ENCODE measurements around the gene EDRF1. TPM values are rescaled to one million over a fixed set of nuclear protein-coding genes. Genes with fewer than 3 reads are reported as not detected.
"Not testable (repeated sequence)": the region's sequence is repeated elsewhere in the genome, so short reads cannot be mapped to it uniquely, and the experiment has no call there.

Gene EDRF1
- total RNA-seq, 1 donor from 2014 or later = 43.4 TPM

DNA sequence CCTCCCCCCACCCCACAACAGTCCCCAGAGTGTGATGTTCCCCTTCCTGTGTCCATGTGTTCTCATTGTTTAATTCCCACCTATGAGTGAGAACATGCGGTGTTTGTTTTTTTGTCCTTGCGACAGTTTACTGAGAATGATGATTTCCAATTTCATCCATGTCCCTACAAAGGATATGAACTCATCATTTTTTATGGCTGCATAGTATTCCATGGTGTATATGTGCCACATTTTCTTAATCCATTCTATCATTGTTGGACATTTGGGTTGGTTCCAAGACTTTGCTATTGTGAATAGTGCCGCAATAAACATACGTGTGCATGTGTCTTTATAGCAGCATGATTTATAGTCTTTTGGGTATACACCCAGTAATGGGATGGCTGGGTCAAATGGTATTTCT is 4.8 kb upstream of the EDRF1 start:
- not testable (repeated sequence) for H3K36me3 Mint-ChIP-seq (ENCODE audit: low read depth); H3K4me1 Mint-ChIP-seq (ENCODE audit: low read depth); DNase-seq (ENCODE audit: low spot score); H3K9me3 Mint-ChIP-seq; H3K27ac Mint-ChIP-seq; H3K4me3 Mint-ChIP-seq; H3K27me3 Mint-ChIP-seq (ENCODE audit: insufficient read depth)
- intact Hi-C loops (cut with micrococcal nuclease) = loop anchor here (5.0 kb wide), 1 partner anchor 922 kb away; the partner anchor contains the start of gene EEF1AKMT2

DNA sequence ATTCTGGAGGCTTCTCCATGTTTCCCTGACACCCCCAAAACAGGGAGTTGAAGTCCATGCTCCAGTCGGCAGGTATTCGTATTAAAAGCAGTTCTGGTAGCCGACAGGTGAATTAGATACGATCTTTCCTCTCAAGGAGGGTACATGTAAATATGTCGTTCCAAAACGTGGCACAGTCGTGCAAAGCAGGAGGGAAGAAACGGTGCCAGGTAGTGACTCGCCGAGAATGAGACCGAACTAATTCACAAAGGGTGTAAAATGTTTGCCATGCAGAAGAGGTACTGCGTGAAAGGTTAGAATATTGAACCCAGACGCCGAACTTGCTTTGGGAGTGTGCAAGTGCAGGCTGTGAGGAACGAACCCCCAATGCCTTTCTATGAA is 483 bp downstream of the EDRF1 start:
- Mint-ChIP-seq H3K36me3 (ENCODE audit: low read depth) (peaks cover 33% of the 10 kb centered on the region), H3K4me1 (ENCODE audit: low read depth) (peaks cover 21% of the 10 kb centered on the region), H3K4me3 (peak overlapping the region; percentile 98), H3K27me3 (ENCODE audit: insufficient read depth) (no peaks in the 10 kb centered on the region), H3K27ac (peak overlapping the region; percentile 98), H3K9me3 (peaks cover 3% of the 10 kb centered on the region)
- DNase-seq (ENCODE audit: low spot score) = no peak
- intact Hi-C loops (cut with micrococcal nuclease) = loop anchor here (5.0 kb wide), 1 partner anchor 37 kb away; no protein-coding TSS in a partner anchor

- Mint-ChIP-seq H3K27ac (no peak overlapping the region), H3K4me3 (peak overlapping the region; percentile 98), H3K9me3 (peaks cover 3% of the 10 kb centered on the region), H3K36me3 (ENCODE audit: low read depth) (peaks cover 40% of the 10 kb centered on the region), H3K4me1 (ENCODE audit: low read depth) (peaks cover 21% of the 10 kb centered on the region), H3K27me3 (ENCODE audit: insufficient read depth) (no peaks in the 10 kb centered on the region)
- intact Hi-C loops (cut with micrococcal nuclease) = loop anchor here (5.0 kb wide), 1 partner anchor 36 kb away; no protein-coding TSS in a partner anchor
- no peak for DNase-seq (ENCODE audit: low spot score)
These were observed 1.5 kb downstream of the EDRF1 start for GRCh38 chr10:125721035-125721434.

GRCh38 chr10:125722811-125723210 is 3.3 kb downstream of the EDRF1 start:
- intact Hi-C loops (cut with micrococcal nuclease) = loop anchor here (5.0 kb wide), 1 partner anchor 34 kb away; no protein-coding TSS in a partner anchor
- H3K27ac Mint-ChIP-seq = peak overlapping the region; percentile 24
- DNase-seq (ENCODE audit: low spot score) = no peak
- peaks cover 21% of the 10 kb centered on the region for H3K4me1 Mint-ChIP-seq (ENCODE audit: low read depth)
- H3K36me3 Mint-ChIP-seq (ENCODE audit: low read depth) = peaks cover 49% of the 10 kb centered on the region
- H3K27me3 Mint-ChIP-seq (ENCODE audit: insufficient read depth) = no peaks in the 10 kb centered on the region
- H3K4me3 Mint-ChIP-seq = no peak overlapping the region
- no peaks in the 10 kb centered on the region for H3K9me3 Mint-ChIP-seq

DNA sequence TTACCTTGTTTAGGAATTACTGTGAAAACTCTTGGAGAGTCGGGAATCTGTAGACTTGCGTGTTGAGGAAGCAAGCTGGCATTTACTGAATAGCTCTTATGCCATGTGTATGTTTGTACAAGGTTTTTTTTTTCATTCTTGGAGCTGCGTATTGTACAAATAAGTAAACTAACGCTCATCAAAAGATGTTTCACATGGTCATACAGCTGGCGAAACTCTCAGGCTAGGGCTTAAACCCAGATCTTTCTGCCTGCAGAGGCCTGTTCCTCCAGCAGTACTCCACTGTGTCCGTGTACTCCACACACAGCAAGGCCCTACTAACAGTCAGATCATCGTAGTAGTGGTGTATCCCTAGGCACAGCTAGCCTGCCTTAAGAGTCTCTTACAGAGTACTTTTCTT is 7.4 kb downstream of the EDRF1 start:
- DNase-seq (ENCODE audit: low spot score) = no peak
- Mint-ChIP-seq H3K27me3 (ENCODE audit: insufficient read depth) (no peaks in the 10 kb centered on the region), H3K9me3 (no peaks in the 10 kb centered on the region), H3K4me3 (no peak overlapping the region), H3K36me3 (ENCODE audit: low read depth) (peaks cover 57% of the 10 kb centered on the region), H3K27ac (no peak overlapping the region), H3K4me1 (ENCODE audit: low read depth) (peaks cover 9% of the 10 kb centered on the region)
- intact Hi-C loops (cut with micrococcal nuclease) = no loop called here

DNA sequence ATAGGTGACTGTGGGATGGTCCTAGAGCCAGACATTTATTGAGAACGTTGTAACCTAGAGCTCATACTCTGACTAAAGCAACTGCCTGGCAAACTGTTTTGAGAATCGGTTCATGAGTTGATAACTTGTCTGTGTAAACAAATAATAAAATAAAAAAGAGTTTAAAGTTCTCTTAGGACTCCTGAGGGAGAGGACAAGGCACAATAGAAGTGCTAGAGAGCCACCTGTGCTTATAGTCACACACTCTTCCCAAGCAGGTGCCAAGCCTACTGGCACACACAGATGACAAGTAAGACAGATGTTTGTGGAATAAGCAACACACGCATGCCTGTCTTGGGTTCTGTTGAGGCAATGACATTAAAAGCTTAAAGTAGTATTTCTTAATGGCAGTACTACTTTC is 7.9 kb downstream of the EDRF1 start:
- Mint-ChIP-seq H3K4me3 (no peak overlapping the region), H3K4me1 (ENCODE audit: low read depth) (peaks cover 11% of the 10 kb centered on the region), H3K36me3 (ENCODE audit: low read depth) (peaks cover 57% of the 10 kb centered on the region), H3K27ac (no peak overlapping the region), H3K9me3 (no peaks in the 10 kb centered on the region), H3K27me3 (ENCODE audit: insufficient read depth) (no peaks in the 10 kb centered on the region)
- intact Hi-C loops (cut with micrococcal nuclease) = no loop called here
- no peak for DNase-seq (ENCODE audit: low spot score)

GRCh38 chr10:125734148-125734547 is 14.6 kb downstream of the EDRF1 start:
- no peak overlapping the region for H3K27ac Mint-ChIP-seq
- H3K27me3 Mint-ChIP-seq (ENCODE audit: insufficient read depth) = no peaks in the 10 kb centered on the region
- H3K4me3 Mint-ChIP-seq = no peak overlapping the region
- H3K36me3 Mint-ChIP-seq (ENCODE audit: low read depth) = peaks cover 69% of the 10 kb centered on the region
- DNase-seq (ENCODE audit: low spot score) = no peak
- no peaks in the 10 kb centered on the region for H3K9me3 Mint-ChIP-seq
- peaks cover 7% of the 10 kb centered on the region for H3K4me1 Mint-ChIP-seq (ENCODE audit: low read depth)
- intact Hi-C loops (cut with micrococcal nuclease) = no loop called here

GRCh38 chr10:125734823-125735222 is 15.3 kb downstream of the EDRF1 start:
- no peak overlapping the region for H3K4me3 Mint-ChIP-seq
- intact Hi-C loops (cut with micrococcal nuclease) = no loop called here
- no peak overlapping the region for H3K27ac Mint-ChIP-seq
- H3K27me3 Mint-ChIP-seq (ENCODE audit: insufficient read depth) = no peaks in the 10 kb centered on the region
- peaks cover 7% of the 10 kb centered on the region for H3K4me1 Mint-ChIP-seq (ENCODE audit: low read depth)
- DNase-seq (ENCODE audit: low spot score) = no peak
- H3K9me3 Mint-ChIP-seq = no peaks in the 10 kb centered on the region
- H3K36me3 Mint-ChIP-seq (ENCODE audit: low read depth) = peaks cover 74% of the 10 kb centered on the region

DNA sequence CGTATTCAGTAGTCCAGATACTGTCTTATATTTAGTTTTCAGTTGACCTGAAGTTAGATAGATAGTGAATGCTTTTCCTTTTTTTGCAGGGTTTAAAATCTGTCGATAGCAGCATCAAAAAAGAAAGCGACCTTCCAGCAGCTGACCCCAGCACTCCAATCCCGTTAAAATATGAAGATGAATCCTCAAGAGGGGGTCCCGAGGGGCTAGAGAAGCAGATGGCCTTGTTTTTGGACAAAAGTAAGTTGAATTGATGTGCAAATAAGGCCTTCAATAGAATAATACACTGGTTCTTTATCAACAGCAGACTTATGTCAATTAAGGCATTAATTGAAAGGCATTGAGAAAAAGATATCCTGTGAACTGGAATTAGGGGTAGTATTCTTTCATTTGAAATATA is 18.7 kb downstream of the EDRF1 start:
- no peak overlapping the region for H3K4me3 Mint-ChIP-seq
- intact Hi-C loops (cut with micrococcal nuclease) = no loop called here
- H3K27me3 Mint-ChIP-seq (ENCODE audit: insufficient read depth) = no peaks in the 10 kb centered on the region
- peaks cover 65% of the 10 kb centered on the region for H3K36me3 Mint-ChIP-seq (ENCODE audit: low read depth)
- H3K4me1 Mint-ChIP-seq (ENCODE audit: low read depth) = no peaks in the 10 kb centered on the region
- no peak for DNase-seq (ENCODE audit: low spot score)
- H3K9me3 Mint-ChIP-seq = no peaks in the 10 kb centered on the region
- no peak overlapping the region for H3K27ac Mint-ChIP-seq

GRCh38 chr10:125739994-125740679 is 20.6 kb downstream of the EDRF1 start:
- H3K4me1 Mint-ChIP-seq (ENCODE audit: low read depth) = no peaks in the 10 kb centered on the region
- H3K27me3 Mint-ChIP-seq (ENCODE audit: insufficient read depth) = no peaks in the 10 kb centered on the region
- H3K4me3 Mint-ChIP-seq = no peak overlapping the region
- H3K9me3 Mint-ChIP-seq = no peaks in the 10 kb centered on the region
- no peak for DNase-seq (ENCODE audit: low spot score)
- peaks cover 67% of the 10 kb centered on the region for H3K36me3 Mint-ChIP-seq (ENCODE audit: low read depth)
- H3K27ac Mint-ChIP-seq = no peak overlapping the region
- intact Hi-C loops (cut with micrococcal nuclease) = no loop called here

DNA sequence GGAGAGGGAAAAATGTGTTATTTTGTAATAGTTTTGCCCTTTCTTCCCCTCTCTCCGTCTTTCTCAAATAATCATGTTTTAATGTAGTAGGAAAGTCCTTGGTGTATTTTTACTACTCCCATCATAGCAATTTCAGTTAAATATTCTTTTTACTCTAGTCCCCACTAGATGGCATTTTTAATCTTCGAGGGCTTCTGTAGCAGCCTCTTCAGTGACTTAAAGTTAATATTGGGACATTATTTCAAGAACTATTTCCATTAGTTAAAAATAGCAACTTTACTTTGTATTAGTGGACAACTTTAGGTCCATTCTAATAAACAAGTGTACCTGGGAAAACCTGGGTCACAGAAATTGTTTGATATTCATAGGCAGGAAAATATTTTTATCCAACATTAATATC is 23.0 kb downstream of the EDRF1 start:
- Mint-ChIP-seq H3K4me1 (ENCODE audit: low read depth) (peaks cover 11% of the 10 kb centered on the region), H3K4me3 (no peak overlapping the region), H3K27ac (no peak overlapping the region), H3K27me3 (ENCODE audit: insufficient read depth) (no peaks in the 10 kb centered on the region), H3K36me3 (ENCODE audit: low read depth) (peaks cover 65% of the 10 kb centered on the region), H3K9me3 (no peaks in the 10 kb centered on the region)
- DNase-seq (ENCODE audit: low spot score) = no peak
- intact Hi-C loops (cut with micrococcal nuclease) = no loop called here

- no peak overlapping the region for H3K27ac Mint-ChIP-seq
- intact Hi-C loops (cut with micrococcal nuclease) = no loop called here
- DNase-seq (ENCODE audit: low spot score) = no peak
- H3K4me1 Mint-ChIP-seq (ENCODE audit: low read depth) = peaks cover 11% of the 10 kb centered on the region
- no peaks in the 10 kb centered on the region for H3K27me3 Mint-ChIP-seq (ENCODE audit: insufficient read depth)
- H3K9me3 Mint-ChIP-seq = no peaks in the 10 kb centered on the region
- H3K4me3 Mint-ChIP-seq = no peak overlapping the region
- peaks cover 60% of the 10 kb centered on the region for H3K36me3 Mint-ChIP-seq (ENCODE audit: low read depth)
These were observed 25.4 kb downstream of the EDRF1 start for GRCh38 chr10:125744909-125745308.

DNA sequence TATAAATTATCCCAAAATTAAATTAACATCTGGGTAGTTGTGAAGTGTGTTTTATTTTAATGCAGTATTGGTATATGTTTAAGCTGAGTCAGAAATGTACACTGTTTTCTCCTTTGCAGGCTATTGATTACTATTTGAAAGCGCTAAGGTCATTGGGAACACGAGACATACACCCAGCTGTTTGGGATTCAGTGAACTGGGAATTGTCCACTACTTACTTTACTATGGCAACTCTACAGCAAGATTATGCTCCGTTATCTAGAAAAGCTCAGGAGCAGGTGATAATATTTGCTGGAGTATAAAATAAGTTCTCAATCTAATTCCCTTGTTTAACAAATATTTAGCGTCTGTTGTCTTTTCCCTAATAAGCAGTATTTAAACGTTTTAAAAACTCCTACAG is 27.9 kb downstream of the EDRF1 start:
- H3K4me1 Mint-ChIP-seq (ENCODE audit: low read depth) = peaks cover 11% of the 10 kb centered on the region
- no peaks in the 10 kb centered on the region for H3K9me3 Mint-ChIP-seq
- H3K27me3 Mint-ChIP-seq (ENCODE audit: insufficient read depth) = no peaks in the 10 kb centered on the region
- H3K36me3 Mint-ChIP-seq (ENCODE audit: low read depth) = peaks cover 47% of the 10 kb centered on the region
- no peak for DNase-seq (ENCODE audit: low spot score)
- H3K27ac Mint-ChIP-seq = no peak overlapping the region
- intact Hi-C loops (cut with micrococcal nuclease) = no loop called here
- no peak overlapping the region for H3K4me3 Mint-ChIP-seq

DNA sequence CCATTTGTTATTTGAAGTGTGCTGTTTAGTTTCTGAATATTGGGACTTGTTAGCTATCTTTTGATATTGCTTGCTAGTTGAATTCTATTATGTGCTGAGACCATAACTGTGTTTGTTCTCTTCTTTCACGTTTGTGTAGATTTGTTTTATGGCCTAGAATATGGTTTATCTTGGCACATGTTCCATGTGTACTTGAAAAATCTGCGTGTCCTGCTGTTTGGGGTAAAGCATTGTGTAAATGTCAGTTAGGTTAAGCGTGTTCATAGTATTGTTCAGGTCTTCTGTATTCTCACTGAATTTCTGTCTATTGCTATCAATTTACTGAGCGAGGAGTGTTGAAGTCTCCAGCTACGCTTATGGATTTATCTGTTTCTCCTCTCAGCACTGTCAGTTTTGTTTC is 36.7 kb downstream of the EDRF1 start:
- intact Hi-C loops (cut with micrococcal nuclease) = loop anchor here (5.0 kb wide), 1 partner anchor 34 kb away; no protein-coding TSS in a partner anchor
- DNase-seq (ENCODE audit: low spot score) = no peak
- peaks cover 47% of the 10 kb centered on the region for H3K36me3 Mint-ChIP-seq (ENCODE audit: low read depth)
- H3K4me1 Mint-ChIP-seq (ENCODE audit: low read depth) = no peaks in the 10 kb centered on the region
- H3K27ac Mint-ChIP-seq = no peak overlapping the region
- H3K27me3 Mint-ChIP-seq (ENCODE audit: insufficient read depth) = no peaks in the 10 kb centered on the region
- H3K4me3 Mint-ChIP-seq = no peak overlapping the region
- no peaks in the 10 kb centered on the region for H3K9me3 Mint-ChIP-seq

Measured in activated T-helper 1 cell treated with anti-CD3 and anti-CD28 coated beads, Interleukin-12 subunit alpha, Interleukin-12 subunit beta, Interleukin-2, Interleukin-4 antibody, amounts not matched to agents 30 ng/mL and 10 ng/mL and 1 ng/mL, durations not matched to agents 14 hours and 24 hours and 36 hours (primary cell).